GM23338 (cell line): ENCODE measurements around the gene OR52N2. TPM values are rescaled to one million over a fixed set of nuclear protein-coding genes. Genes with fewer than 3 reads are reported as not detected.

Source experiments
- ATAC-seq: fragments of 200-7000 bp; cut with Tn5 transposase; 3 replicates; pipeline ENCODE4 v1.9.1; 2020
- DNase-seq: peaks from one replicate; pipeline ENCODE4 v3.0.0-alpha.2; 2015; ENCODE audit warnings: low spot score
- H2AFZ ChIP-seq: fragments of 200-600 bp; sonication (generic); 2 replicates; pipeline ENCODE4 v1.8.0; 2016; ENCODE audit warnings: antibody characterized with exemption, mild to moderate bottlenecking, moderate library complexity
- H3F3A ChIP-seq: fragments of 200-600 bp; sonication (generic); replicated peaks from 2 replicates; pipeline ENCODE4 v1.8.0; 2017; ENCODE audit warnings: antibody characterized with exemption, mixed run types, low read depth
- H3K27ac ChIP-seq: fragments of 200-600 bp; sonication (generic); 2 replicates; pipeline ENCODE4 v1.6.1; 2016; ENCODE audit warnings: low read depth
- H3K27me3 ChIP-seq: fragments of 200-600 bp; sonication (generic); 2 replicates; pipeline ENCODE4 v1.8.0; 2016; ENCODE audit warnings: mild to moderate bottlenecking, mixed run types, moderate library complexity; ENCODE audit not compliant: insufficient read depth
- H3K36me3 ChIP-seq: fragments of 200-600 bp; sonication (generic); 2 replicates; pipeline ENCODE4 v1.8.0; 2016; ENCODE audit warnings: mild to moderate bottlenecking; ENCODE audit not compliant: insufficient read depth
- H3K4me1 ChIP-seq: fragments of 200-600 bp; sonication (generic); 2 replicates; pipeline ENCODE4 v1.8.0; 2016; ENCODE audit warnings: mild to moderate bottlenecking, moderate library complexity; ENCODE audit not compliant: insufficient read depth
- H3K4me2 ChIP-seq: fragments of 200-600 bp; sonication (generic); 2 replicates; pipeline ENCODE4 v1.7.1; 2017; ENCODE audit warnings: mixed run types
- H3K4me3 ChIP-seq: fragments of 200-600 bp; sonication (generic); 2 replicates; pipeline ENCODE4 v1.6.1; 2016; ENCODE audit warnings: mixed run types
- H3K79me2 ChIP-seq: fragments of 200-600 bp; sonication (generic); replicated peaks from 2 replicates; pipeline ENCODE4 v1.8.0; 2017; ENCODE audit warnings: mild to moderate bottlenecking; ENCODE audit not compliant: insufficient read depth
- H3K9me2 ChIP-seq: fragments of 200-600 bp; sonication (generic); 2 replicates; pipeline ENCODE4 v1.8.0; 2017; ENCODE audit not compliant: insufficient read depth
- H4K20me1 ChIP-seq: fragments of 200-600 bp; sonication (generic); replicated peaks from 2 replicates; pipeline ENCODE4 v1.8.0; 2017; ENCODE audit warnings: mild to moderate bottlenecking; ENCODE audit not compliant: insufficient read depth
- H3K27ac Mint-ChIP-seq: 2 replicates; pipeline ENCODE4 v1.8.0; 2020; ENCODE audit warnings: inconsistent platforms, mild to moderate bottlenecking, moderate library complexity, mixed read lengths
- H3K27me3 Mint-ChIP-seq: 3 replicates; pipeline ENCODE4 v1.8.0; 2022; ENCODE audit warnings: low read depth, mild to moderate bottlenecking, moderate library complexity, mixed read lengths, inconsistent platforms; ENCODE audit not compliant: insufficient read depth, poor library complexity
- H3K36me3 Mint-ChIP-seq: 3 replicates; pipeline ENCODE4 v1.8.0; 2021; ENCODE audit warnings: low read depth, mild to moderate bottlenecking, inconsistent platforms, moderate library complexity, mixed read lengths
- H3K4me1 Mint-ChIP-seq: 3 replicates; pipeline ENCODE4 v1.8.0; 2020; ENCODE audit warnings: mild to moderate bottlenecking, inconsistent platforms, mixed read lengths
- H3K4me3 Mint-ChIP-seq: 3 replicates; pipeline ENCODE4 v1.8.0; 2021; ENCODE audit warnings: moderate library complexity, mild to moderate bottlenecking, inconsistent platforms, mixed read lengths
- H3K9me3 Mint-ChIP-seq: 3 replicates; pipeline ENCODE4 v1.8.0; 2020; ENCODE audit warnings: moderate library complexity, mild to moderate bottlenecking, inconsistent platforms, mixed read lengths
- CREB1 ChIP-seq: fragments of 250-450 bp; sonication (Bioruptor Pico); IDR thresholded peaks from 2 replicates; pipeline ENCODE4 v1.5.0; 2020; ENCODE audit warnings: low read depth, mild to moderate bottlenecking, moderate library complexity
- EZH2 ChIP-seq: fragments of 200-600 bp; sonication (generic); IDR thresholded peaks from one replicate; pipeline ENCODE4 v1.8.0; 2017; ENCODE audit warnings: antibody characterized with exemption, mild to moderate bottlenecking, low read depth; ENCODE audit not compliant: unreplicated experiment
- EZH2phosphoT487 ChIP-seq: fragments of 200-600 bp; sonication (generic); IDR thresholded peaks from one replicate; pipeline ENCODE4 v1.8.1; 2018; ENCODE audit warnings: antibody characterized with exemption; ENCODE audit not compliant: unreplicated experiment
- JUNB ChIP-seq: IDR thresholded peaks from one replicate; pipeline ENCODE4 v1.6.1; 2016; ENCODE audit warnings: antibody characterized with exemption; ENCODE audit not compliant: unreplicated experiment
- NANOG ChIP-seq: IDR thresholded peaks from 2 replicates; pipeline ENCODE4 v1.6.1; 2016; ENCODE audit warnings: antibody characterized with exemption, borderline replicate concordance
- POLR2AphosphoS5 ChIP-seq: IDR thresholded peaks from 2 replicates; pipeline ENCODE4 v1.6.1; 2016; ENCODE audit warnings: antibody characterized with exemption, low read depth
- STAT1 ChIP-seq: IDR thresholded peaks from one replicate; pipeline ENCODE4 v1.6.1; 2016; ENCODE audit warnings: antibody characterized with exemption; ENCODE audit not compliant: unreplicated experiment
- ZNF114 ChIP-seq: fragments of 250-450 bp; sonication (Bioruptor Pico); IDR thresholded peaks from 2 replicates; pipeline ENCODE4 v1.5.0; 2020; ENCODE audit warnings: mild to moderate bottlenecking, moderate library complexity
- ZNF331 ChIP-seq: fragments of 250-450 bp; sonication (Bioruptor Pico); IDR thresholded peaks from 2 replicates; pipeline ENCODE4 v1.5.0; 2020; ENCODE audit warnings: low read depth, mild to moderate bottlenecking, moderate library complexity
- polyA plus RNA-seq: library from polyadenylated mRNA; unstranded; fragments of >200 nt; fragmentation: Nextera tagmentation; extraction: Ambion mirVana; gene quantifications from 2 replicates; pipeline ENCODE4 v1.2.1, GENCODE V29; 2016
- total RNA-seq: library from RNA; depleted of rRNA; stranded (reverse); fragments of >200 nt; shearing (Covaris generic); gene quantifications from 2 replicates; pipeline ENCODE4 v1.2.3, GENCODE V29; 2014
- TF ChIP-seq, protein P1 (sequence below): IDR thresholded peaks from one replicate; pipeline ENCODE4 v1.6.1; 2018; ENCODE audit warnings: antibody characterized with exemption; ENCODE audit not compliant: unreplicated experiment
- TF ChIP-seq, protein P2 (sequence below): IDR thresholded peaks from 2 replicates; pipeline ENCODE4 v1.6.1; 2016; ENCODE audit warnings: antibody characterized with exemption
- TF ChIP-seq, protein P3 (sequence below), 2 experiments: fragments of 200-600 bp in 1 of 2; sonication (generic) in 1 of 2; conservative IDR thresholded peaks; 2 replicates each; pipeline versions ENCODE4 v1.5.1 to v1.6.1; 2016 to 2017; ENCODE audit warnings: antibody characterized with exemption in 2 of 2, low read depth in 2 of 2, mild to moderate bottlenecking in 2 of 2, moderate library complexity in 1 of 2
- TF ChIP-seq, protein P4 (sequence below): fragments of 250-450 bp; sonication (Bioruptor Pico); IDR thresholded peaks from 2 replicates; pipeline ENCODE4 v1.5.0; 2020; ENCODE audit warnings: mild to moderate bottlenecking, moderate library complexity

Gene OR52N2
- total and polyA plus RNA-seq, 2 experiments from 2014 or later: 0.19 TPM; not detected in 1

DNA sequence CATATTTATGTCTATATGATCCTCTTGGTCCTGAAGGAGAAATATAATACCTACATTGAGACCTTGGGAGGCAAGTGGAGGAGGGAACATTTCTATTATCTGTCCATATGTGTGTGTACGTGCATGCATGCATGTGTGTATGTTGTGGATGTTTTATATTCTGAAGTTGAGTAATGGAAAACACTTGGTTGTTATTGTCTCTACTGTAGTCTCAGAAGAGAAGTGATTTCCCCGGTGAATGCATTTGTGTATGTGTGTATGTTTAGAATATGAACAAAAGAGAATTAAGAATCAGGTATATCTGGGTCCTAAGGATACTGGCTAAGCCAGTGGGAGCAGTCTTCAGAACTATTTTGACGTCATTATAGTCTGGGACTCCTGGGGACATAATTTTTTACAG lies 17.6 kb upstream of the OR52N2 start, which contains the start of gene OR52N1:
Gene OR52N1 (minus strand): TSS at position 101 of the 400 bp plus-strand sequence. CDS start 2,449 bp downstream, outside the sequence.
- Histone ChIP-seq H3K4me3 (no peak within 1 kb of the TSS), H3K27me3 (no peaks in the 10 kb centered on the region), H2AFZ (no peak within 1 kb of the TSS), H3F3A (no peaks in the 10 kb centered on the region), H3K27ac (no peak within 1 kb of the TSS), H4K20me1 (no peaks in the 10 kb centered on the region), H3K4me2 (no peak within 1 kb of the TSS), H3K4me1 (no peaks in the 10 kb centered on the region), H3K36me3 (no peaks in the 10 kb centered on the region), H3K9me2 (no peaks in the 10 kb centered on the region), H3K79me2 (no peaks in the 10 kb centered on the region)
- Mint-ChIP-seq H3K27me3 (no peaks in the 10 kb centered on the region), H3K4me1 (no peaks in the 10 kb centered on the region), H3K9me3 (no peaks in the 10 kb centered on the region), H3K4me3 (no peak within 1 kb of the TSS), H3K27ac (no peak within 1 kb of the TSS), H3K36me3 (no peaks in the 10 kb centered on the region)
- DNase-seq (no peak), ATAC-seq (no peak)
- TF ChIP-seq ZNF331 (no peak), STAT1 (no peak), JUNB (no peak), POLR2AphosphoS5 (no peak), CREB1 (no peak), EZH2phosphoT487 (no peak), ZNF114 (no peak), NANOG (no peak), EZH2 (no peak)
- TF ChIP-seq, protein P1, sequence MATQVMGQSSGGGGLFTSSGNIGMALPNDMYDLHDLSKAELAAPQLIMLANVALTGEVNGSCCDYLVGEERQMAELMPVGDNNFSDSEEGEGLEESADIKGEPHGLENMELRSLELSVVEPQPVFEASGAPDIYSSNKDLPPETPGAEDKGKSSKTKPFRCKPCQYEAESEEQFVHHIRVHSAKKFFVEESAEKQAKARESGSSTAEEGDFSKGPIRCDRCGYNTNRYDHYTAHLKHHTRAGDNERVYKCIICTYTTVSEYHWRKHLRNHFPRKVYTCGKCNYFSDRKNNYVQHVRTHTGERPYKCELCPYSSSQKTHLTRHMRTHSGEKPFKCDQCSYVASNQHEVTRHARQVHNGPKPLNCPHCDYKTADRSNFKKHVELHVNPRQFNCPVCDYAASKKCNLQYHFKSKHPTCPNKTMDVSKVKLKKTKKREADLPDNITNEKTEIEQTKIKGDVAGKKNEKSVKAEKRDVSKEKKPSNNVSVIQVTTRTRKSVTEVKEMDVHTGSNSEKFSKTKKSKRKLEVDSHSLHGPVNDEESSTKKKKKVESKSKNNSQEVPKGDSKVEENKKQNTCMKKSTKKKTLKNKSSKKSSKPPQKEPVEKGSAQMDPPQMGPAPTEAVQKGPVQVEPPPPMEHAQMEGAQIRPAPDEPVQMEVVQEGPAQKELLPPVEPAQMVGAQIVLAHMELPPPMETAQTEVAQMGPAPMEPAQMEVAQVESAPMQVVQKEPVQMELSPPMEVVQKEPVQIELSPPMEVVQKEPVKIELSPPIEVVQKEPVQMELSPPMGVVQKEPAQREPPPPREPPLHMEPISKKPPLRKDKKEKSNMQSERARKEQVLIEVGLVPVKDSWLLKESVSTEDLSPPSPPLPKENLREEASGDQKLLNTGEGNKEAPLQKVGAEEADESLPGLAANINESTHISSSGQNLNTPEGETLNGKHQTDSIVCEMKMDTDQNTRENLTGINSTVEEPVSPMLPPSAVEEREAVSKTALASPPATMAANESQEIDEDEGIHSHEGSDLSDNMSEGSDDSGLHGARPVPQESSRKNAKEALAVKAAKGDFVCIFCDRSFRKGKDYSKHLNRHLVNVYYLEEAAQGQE: no peak
- TF ChIP-seq, protein P2, sequence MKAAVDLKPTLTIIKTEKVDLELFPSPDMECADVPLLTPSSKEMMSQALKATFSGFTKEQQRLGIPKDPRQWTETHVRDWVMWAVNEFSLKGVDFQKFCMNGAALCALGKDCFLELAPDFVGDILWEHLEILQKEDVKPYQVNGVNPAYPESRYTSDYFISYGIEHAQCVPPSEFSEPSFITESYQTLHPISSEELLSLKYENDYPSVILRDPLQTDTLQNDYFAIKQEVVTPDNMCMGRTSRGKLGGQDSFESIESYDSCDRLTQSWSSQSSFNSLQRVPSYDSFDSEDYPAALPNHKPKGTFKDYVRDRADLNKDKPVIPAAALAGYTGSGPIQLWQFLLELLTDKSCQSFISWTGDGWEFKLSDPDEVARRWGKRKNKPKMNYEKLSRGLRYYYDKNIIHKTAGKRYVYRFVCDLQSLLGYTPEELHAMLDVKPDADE: no peak
- TF ChIP-seq, protein P3, sequence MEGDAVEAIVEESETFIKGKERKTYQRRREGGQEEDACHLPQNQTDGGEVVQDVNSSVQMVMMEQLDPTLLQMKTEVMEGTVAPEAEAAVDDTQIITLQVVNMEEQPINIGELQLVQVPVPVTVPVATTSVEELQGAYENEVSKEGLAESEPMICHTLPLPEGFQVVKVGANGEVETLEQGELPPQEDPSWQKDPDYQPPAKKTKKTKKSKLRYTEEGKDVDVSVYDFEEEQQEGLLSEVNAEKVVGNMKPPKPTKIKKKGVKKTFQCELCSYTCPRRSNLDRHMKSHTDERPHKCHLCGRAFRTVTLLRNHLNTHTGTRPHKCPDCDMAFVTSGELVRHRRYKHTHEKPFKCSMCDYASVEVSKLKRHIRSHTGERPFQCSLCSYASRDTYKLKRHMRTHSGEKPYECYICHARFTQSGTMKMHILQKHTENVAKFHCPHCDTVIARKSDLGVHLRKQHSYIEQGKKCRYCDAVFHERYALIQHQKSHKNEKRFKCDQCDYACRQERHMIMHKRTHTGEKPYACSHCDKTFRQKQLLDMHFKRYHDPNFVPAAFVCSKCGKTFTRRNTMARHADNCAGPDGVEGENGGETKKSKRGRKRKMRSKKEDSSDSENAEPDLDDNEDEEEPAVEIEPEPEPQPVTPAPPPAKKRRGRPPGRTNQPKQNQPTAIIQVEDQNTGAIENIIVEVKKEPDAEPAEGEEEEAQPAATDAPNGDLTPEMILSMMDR (conservative IDR thresholded peaks at IDR 0.05; ENCODE audit: low read depth in 2 of 2): no peak
- TF ChIP-seq, protein P4, sequence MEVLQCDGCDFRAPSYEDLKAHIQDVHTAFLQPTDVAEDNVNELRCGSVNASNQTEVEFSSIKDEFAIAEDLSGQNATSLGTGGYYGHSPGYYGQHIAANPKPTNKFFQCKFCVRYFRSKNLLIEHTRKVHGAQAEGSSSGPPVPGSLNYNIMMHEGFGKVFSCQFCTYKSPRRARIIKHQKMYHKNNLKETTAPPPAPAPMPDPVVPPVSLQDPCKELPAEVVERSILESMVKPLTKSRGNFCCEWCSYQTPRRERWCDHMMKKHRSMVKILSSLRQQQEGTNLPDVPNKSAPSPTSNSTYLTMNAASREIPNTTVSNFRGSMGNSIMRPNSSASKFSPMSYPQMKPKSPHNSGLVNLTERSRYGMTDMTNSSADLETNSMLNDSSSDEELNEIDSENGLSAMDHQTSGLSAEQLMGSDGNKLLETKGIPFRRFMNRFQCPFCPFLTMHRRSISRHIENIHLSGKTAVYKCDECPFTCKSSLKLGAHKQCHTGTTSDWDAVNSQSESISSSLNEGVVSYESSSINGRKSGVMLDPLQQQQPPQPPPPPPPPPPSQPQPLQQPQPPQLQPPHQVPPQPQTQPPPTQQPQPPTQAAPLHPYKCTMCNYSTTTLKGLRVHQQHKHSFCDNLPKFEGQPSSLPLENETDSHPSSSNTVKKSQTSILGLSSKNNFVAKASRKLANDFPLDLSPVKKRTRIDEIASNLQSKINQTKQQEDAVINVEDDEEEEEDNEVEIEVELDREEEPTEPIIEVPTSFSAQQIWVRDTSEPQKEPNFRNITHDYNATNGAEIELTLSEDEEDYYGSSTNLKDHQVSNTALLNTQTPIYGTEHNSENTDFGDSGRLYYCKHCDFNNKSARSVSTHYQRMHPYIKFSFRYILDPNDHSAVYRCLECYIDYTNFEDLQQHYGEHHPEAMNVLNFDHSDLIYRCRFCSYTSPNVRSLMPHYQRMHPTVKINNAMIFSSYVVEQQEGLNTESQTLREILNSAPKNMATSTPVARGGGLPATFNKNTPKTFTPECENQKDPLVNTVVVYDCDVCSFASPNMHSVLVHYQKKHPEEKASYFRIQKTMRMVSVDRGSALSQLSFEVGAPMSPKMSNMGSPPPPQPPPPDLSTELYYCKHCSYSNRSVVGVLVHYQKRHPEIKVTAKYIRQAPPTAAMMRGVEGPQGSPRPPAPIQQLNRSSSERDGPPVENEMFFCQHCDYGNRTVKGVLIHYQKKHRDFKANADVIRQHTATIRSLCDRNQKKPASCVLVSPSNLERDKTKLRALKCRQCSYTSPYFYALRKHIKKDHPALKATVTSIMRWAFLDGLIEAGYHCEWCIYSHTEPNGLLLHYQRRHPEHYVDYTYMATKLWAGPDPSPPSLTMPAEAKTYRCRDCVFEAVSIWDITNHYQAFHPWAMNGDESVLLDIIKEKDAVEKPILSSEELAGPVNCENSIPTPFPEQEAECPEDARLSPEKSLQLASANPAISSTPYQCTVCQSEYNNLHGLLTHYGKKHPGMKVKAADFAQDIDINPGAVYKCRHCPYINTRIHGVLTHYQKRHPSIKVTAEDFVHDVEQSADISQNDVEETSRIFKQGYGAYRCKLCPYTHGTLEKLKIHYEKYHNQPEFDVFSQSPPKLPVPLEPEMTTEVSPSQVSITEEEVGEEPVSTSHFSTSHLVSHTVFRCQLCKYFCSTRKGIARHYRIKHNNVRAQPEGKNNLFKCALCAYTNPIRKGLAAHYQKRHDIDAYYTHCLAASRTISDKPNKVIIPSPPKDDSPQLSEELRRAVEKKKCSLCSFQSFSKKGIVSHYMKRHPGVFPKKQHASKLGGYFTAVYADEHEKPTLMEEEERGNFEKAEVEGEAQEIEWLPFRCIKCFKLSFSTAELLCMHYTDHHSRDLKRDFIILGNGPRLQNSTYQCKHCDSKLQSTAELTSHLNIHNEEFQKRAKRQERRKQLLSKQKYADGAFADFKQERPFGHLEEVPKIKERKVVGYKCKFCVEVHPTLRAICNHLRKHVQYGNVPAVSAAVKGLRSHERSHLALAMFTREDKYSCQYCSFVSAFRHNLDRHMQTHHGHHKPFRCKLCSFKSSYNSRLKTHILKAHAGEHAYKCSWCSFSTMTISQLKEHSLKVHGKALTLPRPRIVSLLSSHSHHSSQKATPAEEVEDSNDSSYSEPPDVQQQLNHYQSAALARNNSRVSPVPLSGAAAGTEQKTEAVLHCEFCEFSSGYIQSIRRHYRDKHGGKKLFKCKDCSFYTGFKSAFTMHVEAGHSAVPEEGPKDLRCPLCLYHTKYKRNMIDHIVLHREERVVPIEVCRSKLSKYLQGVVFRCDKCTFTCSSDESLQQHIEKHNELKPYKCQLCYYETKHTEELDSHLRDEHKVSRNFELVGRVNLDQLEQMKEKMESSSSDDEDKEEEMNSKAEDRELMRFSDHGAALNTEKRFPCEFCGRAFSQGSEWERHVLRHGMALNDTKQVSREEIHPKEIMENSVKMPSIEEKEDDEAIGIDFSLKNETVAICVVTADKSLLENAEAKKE: no peak
